KMS-11 (cell line): ENCODE measurements around the gene CPNE8.

ENCODE experiments used
- H2AFZ ChIP-seq: fragments of 200-600 bp; sonication (generic); 2 replicates; pipeline ENCODE4 v1.6.1; 2016; ENCODE audit warnings: antibody characterized with exemption, mixed run types, low read depth
- H3K27ac ChIP-seq: fragments of 200-600 bp; sonication (generic); 2 replicates; pipeline ENCODE4 v1.6.1; 2016; ENCODE audit warnings: mild to moderate bottlenecking, mixed run types
- H3K27me3 ChIP-seq: fragments of 200-600 bp; sonication (generic); 2 replicates; pipeline ENCODE4 v1.6.1; 2017; ENCODE audit warnings: mild to moderate bottlenecking, low read depth, mixed run types, moderate library complexity; ENCODE audit not compliant: insufficient read depth
- H3K36me3 ChIP-seq: fragments of 200-600 bp; sonication (generic); 2 replicates; pipeline ENCODE4 v1.6.1; 2017; ENCODE audit warnings: mild to moderate bottlenecking, mixed run types; ENCODE audit not compliant: insufficient read depth
- H3K4me1 ChIP-seq: fragments of 200-600 bp; sonication (generic); 2 replicates; pipeline ENCODE4 v1.6.1; 2016; ENCODE audit warnings: mild to moderate bottlenecking, low read depth, mixed run types; ENCODE audit not compliant: poor library complexity, severe bottlenecking
- H3K4me2 ChIP-seq: fragments of 200-600 bp; sonication (generic); 2 replicates; pipeline ENCODE4 v1.7.0; 2016; ENCODE audit warnings: mild to moderate bottlenecking, mixed run types
- H3K4me3 ChIP-seq: fragments of 200-600 bp; sonication (generic); IDR thresholded peaks from 2 replicates; pipeline ENCODE4 v1.6.1; 2017; ENCODE audit warnings: low read depth, low read length, mixed read lengths; ENCODE audit not compliant: insufficient read depth
- H3K79me2 ChIP-seq: fragments of 200-600 bp; sonication (generic); 2 replicates; pipeline ENCODE4 v1.6.1; 2016; ENCODE audit warnings: low read depth, mixed run types; ENCODE audit not compliant: insufficient read depth
- H3K9ac ChIP-seq: fragments of 200-600 bp; sonication (generic); 2 replicates; pipeline ENCODE4 v1.6.1; 2016; ENCODE audit warnings: mild to moderate bottlenecking, mixed run types
- H4K20me1 ChIP-seq: fragments of 200-600 bp; sonication (generic); 2 replicates; pipeline ENCODE4 v1.6.1; 2016; ENCODE audit warnings: mild to moderate bottlenecking, mixed run types; ENCODE audit not compliant: insufficient read depth
- CTCF ChIP-seq: fragments of 200-600 bp; sonication (generic); conservative IDR thresholded peaks from 2 replicates; pipeline ENCODE4 v1.6.1; 2017; ENCODE audit warnings: low read depth, mild to moderate bottlenecking, antibody characterized with exemption, low read length, moderate library complexity, mixed read lengths

Gene CPNE8

GRCh38 chr12:38653650-38654049 is 251.7 kb downstream of the CPNE8 start:
- Histone ChIP-seq H3K27ac (no peak overlapping the region), H3K9ac (no peak overlapping the region), H3K4me3 (no peak overlapping the region), H4K20me1 (no peaks in the 10 kb centered on the region), H3K36me3 (no peaks in the 10 kb centered on the region), H3K4me1 (no peaks in the 10 kb centered on the region), H3K79me2 (no peaks in the 10 kb centered on the region), H3K4me2 (no peak overlapping the region), H3K27me3 (no peaks in the 10 kb centered on the region), H2AFZ (no peak overlapping the region)
- TF ChIP-seq CTCF, result no peak

- H2AFZ ChIP-seq, result no peak overlapping the region
- H3K4me3 ChIP-seq, result no peak overlapping the region
- no peak overlapping the region for H3K27ac ChIP-seq
- H3K4me2 ChIP-seq, result no peak overlapping the region
- H3K79me2 ChIP-seq, result no peaks in the 10 kb centered on the region
- no peaks in the 10 kb centered on the region for H3K36me3 ChIP-seq
- H3K27me3 ChIP-seq, result no peaks in the 10 kb centered on the region
- no peak for TF ChIP-seq CTCF
- no peaks in the 10 kb centered on the region for H4K20me1 ChIP-seq
- no peak overlapping the region for H3K9ac ChIP-seq
- H3K4me1 ChIP-seq, result no peaks in the 10 kb centered on the region
Measured at GRCh38 chr12:38648813-38649212, 256.6 kb downstream of the CPNE8 start.

GRCh38 chr12:38646146-38646545 is 259.2 kb downstream of the CPNE8 start:
- Histone ChIP-seq H3K27me3 (no peaks in the 10 kb centered on the region), H3K4me2 (no peak overlapping the region), H3K27ac (no peak overlapping the region), H3K79me2 (no peaks in the 10 kb centered on the region), H3K4me3 (no peak overlapping the region), H3K9ac (no peak overlapping the region), H3K36me3 (no peaks in the 10 kb centered on the region), H3K4me1 (no peaks in the 10 kb centered on the region), H2AFZ (no peak overlapping the region), H4K20me1 (no peaks in the 10 kb centered on the region)
- TF ChIP-seq CTCF, result no peak

GRCh38 chr12:38639625-38640024 is 265.8 kb downstream of the CPNE8 start:
- H3K79me2 ChIP-seq, result no peaks in the 10 kb centered on the region
- no peak overlapping the region for H3K4me2 ChIP-seq
- no peaks in the 10 kb centered on the region for H3K4me1 ChIP-seq
- H3K27me3 ChIP-seq, result no peaks in the 10 kb centered on the region
- TF ChIP-seq CTCF, result no peak
- no peaks in the 10 kb centered on the region for H4K20me1 ChIP-seq
- H2AFZ ChIP-seq, result no peak overlapping the region
- H3K4me3 ChIP-seq, result no peak overlapping the region
- no peaks in the 10 kb centered on the region for H3K36me3 ChIP-seq
- no peak overlapping the region for H3K9ac ChIP-seq
- no peak overlapping the region for H3K27ac ChIP-seq

DNA sequence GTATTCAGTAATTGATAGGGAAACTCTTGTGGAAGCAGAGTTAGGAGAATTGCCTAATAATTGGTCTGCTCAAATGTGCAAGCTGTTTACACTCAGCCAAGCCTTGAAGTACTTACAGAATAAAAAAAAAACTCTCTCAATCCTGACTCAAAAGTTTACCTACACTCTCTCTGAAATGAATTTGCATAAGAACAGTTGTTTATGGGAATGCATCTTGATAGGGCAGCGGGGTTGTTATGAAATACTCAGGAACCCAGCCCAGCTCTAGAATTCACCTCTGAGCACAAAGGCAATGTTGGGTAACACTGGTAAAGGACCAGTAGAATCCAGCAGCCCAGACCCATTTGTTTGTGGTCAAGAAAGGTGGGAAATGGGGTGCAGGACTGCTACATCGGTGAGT is 267.0 kb downstream of the CPNE8 start:
- no peaks in the 10 kb centered on the region for H3K79me2 ChIP-seq
- H3K4me3 ChIP-seq, result no peak overlapping the region
- TF ChIP-seq CTCF, result no peak
- H3K27ac ChIP-seq, result no peak overlapping the region
- no peaks in the 10 kb centered on the region for H3K27me3 ChIP-seq
- no peak overlapping the region for H3K9ac ChIP-seq
- H3K4me2 ChIP-seq, result no peak overlapping the region
- H2AFZ ChIP-seq, result no peak overlapping the region
- no peaks in the 10 kb centered on the region for H4K20me1 ChIP-seq
- H3K4me1 ChIP-seq, result no peaks in the 10 kb centered on the region
- H3K36me3 ChIP-seq, result no peaks in the 10 kb centered on the region
